ENCODE measurements around the gene LENG8. TPM values are rescaled to one million over a fixed set of nuclear protein-coding genes. Genes with fewer than 3 reads are reported as not detected.

LENG8 gene
- total and polyA plus RNA-seq, 7 donors = 13.6 to 286 (median 81.3) TPM

Small RNA genes lying within 50 kb of the gene (small RNA-seq; reads per million reads assigned to genes)
- 0 reads per million in 3 donors for gene AC245884.3

Other genes starting within 250 kb of the LENG8 start
- 1,000 to 10,000 TPM; 2,139 to 2,970 (median 2,693) TPM for gene RPS9, start 248.3 kb upstream of the LENG8 start, total RNA-seq
- gene RPS9, start 248.3 kb upstream of the LENG8 start, polyA plus RNA-seq = 1,000 to 10,000 TPM; 3,254 to 5,599 (median 3,699) TPM
- 10 to 100 TPM; 12.5 to 19.3 (median 16.8) TPM for gene LILRB3, start 226.2 kb upstream of the LENG8 start, total RNA-seq
- 1 to 10 TPM; 4.2 to 7.2 (median 4.9) TPM for gene LILRB3, start 226.2 kb upstream of the LENG8 start, polyA plus RNA-seq
- gene LILRA6, start 206.4 kb upstream of the LENG8 start, total RNA-seq = 1 to 10 TPM; 1.8 to 3.2 (median 2.3) TPM
- 1 to 10 TPM; 1.2 to 2.3 (median 1.5) TPM for gene LILRA6, start 206.4 kb upstream of the LENG8 start, polyA plus RNA-seq
- gene LILRB5, start 191.9 kb upstream of the LENG8 start, total RNA-seq = 10 to 100 TPM in 3 of 4 donors, 1 to 10 TPM in 1; 8.4 to 23.5 (median 11.7) TPM
- gene LILRB5, start 191.9 kb upstream of the LENG8 start, polyA plus RNA-seq = 10 to 100 TPM in 1 of 3 donors, 1 to 10 TPM in 2; 2.2 to 27.0 (median 4.2) TPM
- gene LILRB2, start 168.1 kb upstream of the LENG8 start, total RNA-seq = 1 to 10 TPM; 2.5 to 5.0 (median 3.5) TPM
- 1 to 10 TPM; 2.4 to 5.9 (median 5.5) TPM for gene LILRB2, start 168.1 kb upstream of the LENG8 start, polyA plus RNA-seq
- 1 to 10 TPM in 3 of 4 donors, not detected in 1; 2.0 to 6.7 (median 2.5) TPM for gene LILRA5, start 136.0 kb upstream of the LENG8 start, total RNA-seq
- 10 to 100 TPM in 1 of 3 donors, 1 to 10 TPM in 2; 5.1 to 14.6 (median 6.0) TPM for gene LILRA5, start 136.0 kb upstream of the LENG8 start, polyA plus RNA-seq
- under 1 TPM in 1 of 4 donors, not detected in 3; 0.36 TPM for gene LILRA4, start 110.0 kb upstream of the LENG8 start, total RNA-seq
- gene LILRA4, start 110.0 kb upstream of the LENG8 start, polyA plus RNA-seq = 1 to 10 TPM in 2 of 3 donors, under 1 TPM in 1; 0.92 to 3.9 (median 3.0) TPM
- gene LAIR1, start 84.3 kb upstream of the LENG8 start, total RNA-seq = 10 to 100 TPM in 3 of 4 donors, 1 to 10 TPM in 1; 4.4 to 18.9 (median 14.4) TPM
- 10 to 100 TPM in 2 of 3 donors, 1 to 10 TPM in 1; 6.6 to 34.6 (median 13.4) TPM for gene LAIR1, start 84.3 kb upstream of the LENG8 start, polyA plus RNA-seq
- gene TTYH1, start 33.7 kb upstream of the LENG8 start, total RNA-seq = 1 to 10 TPM; 2.5 to 5.4 (median 3.7) TPM
- gene TTYH1, start 33.7 kb upstream of the LENG8 start, polyA plus RNA-seq = 1 to 10 TPM in 2 of 3 donors, under 1 TPM in 1; 0.23 to 2.2 (median 1.8) TPM
- 1 to 10 TPM; 2.5 to 7.8 (median 3.6) TPM for gene LENG9, start 14.6 kb downstream of the LENG8 start, total RNA-seq
- gene LENG9, start 14.6 kb downstream of the LENG8 start, polyA plus RNA-seq = 10 to 100 TPM in 2 of 3 donors, 1 to 10 TPM in 1; 8.1 to 14.8 (median 13.2) TPM
- gene CDC42EP5, start 24.1 kb downstream of the LENG8 start, total RNA-seq = 10 to 100 TPM; 12.1 to 16.6 (median 13.1) TPM
- gene CDC42EP5, start 24.1 kb downstream of the LENG8 start, polyA plus RNA-seq = 100 to 1,000 TPM; 171 to 529 (median 348) TPM
- not detected for gene LAIR2, start 53.6 kb downstream of the LENG8 start, total RNA-seq
- 1 to 10 TPM in 1 of 3 donors, not detected in 2; 1.9 TPM for gene LAIR2, start 53.6 kb downstream of the LENG8 start, polyA plus RNA-seq
- 1 to 10 TPM in 3 of 4 donors, not detected in 1; 3.1 to 3.4 (median 3.2) TPM for gene LILRA2, start 124.6 kb downstream of the LENG8 start, total RNA-seq
- 1 to 10 TPM in 2 of 3 donors, under 1 TPM in 1; 0.66 to 3.2 (median 2.4) TPM for gene LILRA2, start 124.6 kb downstream of the LENG8 start, polyA plus RNA-seq
- 1 to 10 TPM in 2 of 4 donors, under 1 TPM in 2; 0.66 to 2.3 (median 0.91) TPM for gene LILRA1, start 144.4 kb downstream of the LENG8 start, total RNA-seq
- under 1 TPM in 1 of 3 donors, not detected in 2; 0.54 TPM for gene LILRA1, start 144.4 kb downstream of the LENG8 start, polyA plus RNA-seq
- 1 to 10 TPM; 1.8 to 5.8 (median 3.0) TPM for gene LILRB1, start 181.3 kb downstream of the LENG8 start, total RNA-seq
- 10 to 100 TPM in 1 of 3 donors, 1 to 10 TPM in 2; 3.7 to 11.7 (median 6.6) TPM for gene LILRB1, start 181.3 kb downstream of the LENG8 start, polyA plus RNA-seq
- 1 to 10 TPM; 1.4 to 6.4 (median 4.3) TPM for gene LILRB4, start 213.8 kb downstream of the LENG8 start, total RNA-seq
- gene LILRB4, start 213.8 kb downstream of the LENG8 start, polyA plus RNA-seq = 10 to 100 TPM in 2 of 3 donors, 1 to 10 TPM in 1; 3.0 to 23.8 (median 15.8) TPM